Fibroblast of lung (primary cell): ENCODE data around the gene C21orf91.

Experiments
- CTCF ChIP-seq, 2 donors: IDR thresholded peaks in 1 of 2; conservative IDR thresholded peaks in 1 of 2; 1 replicate in 1 of 2; 2 replicates in 1 of 2; pipeline ENCODE4 v1.5.1; 2011 to 2012; ENCODE audit warnings: low read length in 2 of 2, control low read depth in 1 of 2, inconsistent platforms in 1 of 2, low read depth in 1 of 2, mild to moderate bottlenecking in 1 of 2
- EZH2 ChIP-seq: IDR thresholded peaks from 2 replicates; pipeline ENCODE4 v1.5.1; 2012; ENCODE audit warnings: low read length, control low read depth, mild to moderate bottlenecking; ENCODE audit errors: missing control alignments

- TF ChIP-seq CTCF (conservative IDR thresholded peaks at IDR 0.05 in 1 of 2, IDR thresholded peaks at IDR 0.05 in 1 of 2; ENCODE audit: low read depth in 1 of 2, low read length in 2 of 2) (no peak), EZH2 (no peak)
Observed at GRCh38 chr21:17799414-17800164, 19.6 kb downstream of the C21orf91 start.
